ENCODE results near the gene FCRLB.
"Not testable (repeated sequence)": the region's sequence is repeated elsewhere in the genome, so short reads cannot be mapped to it uniquely, and the experiment has no call there.

GRCh38 chr1:161693020-161693712, 28.2 kb upstream of the FCRLB start:
- not testable (repeated sequence) for TF ChIP-seq CTCF, POLR2AphosphoS5 (IDR thresholded peaks at IDR 0.05)

Data from transverse colon (tissue), 4 donors.